Heart left ventricle (tissue), 16 donors: ENCODE data around the gene IGF1R. TPM values are rescaled to one million over a fixed set of nuclear protein-coding genes. Genes with fewer than 3 reads are reported as not detected.

Source experiments
- ATAC-seq, 4 donors: fragments of 200-7000 bp; cut with Tn5 transposase; one replicate each; pipeline ENCODE4 v1.9.1; 2020 to 2022; ENCODE audit warnings: moderate library complexity in 4 of 4, mild to moderate bottlenecking in 3 of 4, moderate number of reproducible peaks in 1 of 4
- DNase-seq, 5 donors: peaks; one replicate each; pipeline ENCODE4 v3.0.0-alpha.2; 2020
- H3K27ac ChIP-seq, 12 donors: fragments of 200-600 bp; sonication (generic) in 4 of 12; one replicate each; pipeline versions ENCODE4 v1.5.0 to v1.8.0; 2016 to 2022; ENCODE audit warnings: mild to moderate bottlenecking in 2 of 12
- H3K27me3 ChIP-seq, 9 donors: fragments of 200-600 bp; sonication (generic) in 2 of 9; one replicate each; pipeline versions ENCODE4 v1.5.1 to v1.8.0; 2016 to 2022; ENCODE audit warnings: mild to moderate bottlenecking in 3 of 9
- H3K36me3 ChIP-seq, 9 donors: fragments of 200-600 bp; sonication (generic) in 2 of 9; one replicate each; pipeline versions ENCODE4 v1.5.0 to v1.8.0; 2018 to 2022; ENCODE audit warnings: mild to moderate bottlenecking in 2 of 9
- H3K4me1 ChIP-seq, 12 donors: fragments of 200-600 bp; sonication (generic) in 4 of 12; one replicate each; pipeline versions ENCODE4 v1.5.0 to v1.8.0; 2016 to 2022; ENCODE audit warnings: mild to moderate bottlenecking in 3 of 12
- H3K4me3 ChIP-seq, 12 donors: fragments of 200-600 bp; sonication (generic) in 4 of 12; one replicate each; pipeline versions ENCODE4 v1.5.0 to v1.8.0; 2017 to 2022; ENCODE audit warnings: mild to moderate bottlenecking in 9 of 12, moderate library complexity in 4 of 12
- H3K9me3 ChIP-seq, 12 donors: fragments of 200-600 bp; sonication (generic) in 4 of 12; one replicate each; pipeline versions ENCODE4 v1.5.0 to v1.8.0; 2016 to 2022; ENCODE audit warnings: mild to moderate bottlenecking in 1 of 12
- CTCF ChIP-seq, 12 donors: fragments of 200-600 bp; sonication (generic) in 4 of 12; IDR thresholded peaks; one replicate each; pipeline versions ENCODE4 v1.5.0 to v1.8.0; 2018 to 2022; ENCODE audit warnings: antibody characterized with exemption in 12 of 12, mild to moderate bottlenecking in 5 of 12
- POLR2A ChIP-seq, 2 donors: fragments of 450-650 bp; IDR thresholded peaks; one replicate each; pipeline ENCODE4 v1.6.1; 2017; ENCODE audit warnings: antibody characterized with exemption in 2 of 2, mild to moderate bottlenecking in 2 of 2, moderate library complexity in 2 of 2
- WGBS, 4 donors: extraction: QIAGEN DNeasy Blood & Tissue Kit in 2 of 4; methylation state at CpG; one replicate each; pipeline versions ENCODE4 v1.1.5 to v1.1.7; 2013 to 2018; 5-methylcytosine and 5-hydroxymethylcytosine counted together
- intact Hi-C, 10 donors: fragments of 100-400 bp; cut with DNase I; formaldehyde crosslinking; loops; one replicate each; pipeline versions ENCODE4 v1.11.1 to v1.14.2; 2022
- polyA plus RNA-seq, 2 donors: library from polyadenylated mRNA; stranded (reverse); fragments of 200-250 nt; gene quantifications; one replicate each; pipeline ENCODE4 v1.2.3, GENCODE V29; 2013
- total RNA-seq, 9 donors: library from RNA; depleted of rRNA in 2 of 9; stranded (reverse); fragments of >200 nt in 2 of 9; fragmentation: NEBNext Ultra II Directional in 3 of 9; extraction: Animal tissue kit (Norgen Biotek cat#: 25700) in 3 of 9; gene quantifications; one replicate each; pipeline versions ENCODE4 v1.1.0 to v1.2.4, GENCODE V29; 2016 to 2023
- donor health status: ischemic (EF 13 %, LVEDD 7.1; RV severe dilation, severe dysfunction).
- donor health status: healthy with polysubstance abuse.
- donor health status: DM: no; HTN: yes; CAD: no.
- donor health status: DM: no; HTN: no; CAD: no.
- donor health status: ischemic (EF 25% LVEDD 6.9; RV normal size, moderate dysfunction).
- donor health status: ischemic (EF 25% LVEDD 5.7; RV mildly dilated, moderate dysfunction).
- donor health status: healthy.
- donor health status: DM: yes; HTN: yes; CAD: no.
- donor health status: ischemic (EF 35%, LVEDD 5.7; RV mildly dilated, moderate dysfunction).
- donor health status: nonischemic (EF 11% LVEDD 7.7; RV severe dilation, severe dysfunction).
- donor health status: DM: yes; HTN: yes; CAD: no.
- donor health status: PGD.
- donor health status: ischemic (EF 29% LVEDD 5.4; RV normal size, mild dysfunction).
- donor health status: nonischemic (EF 23%, LVEDD 6.1; RV moderate dilation, normal function).

The IGF1R gene
- total and polyA plus RNA-seq, 11 donors, result 7.4 to 93.1 (median 40.5) TPM

- no peaks in the 10 kb centered on the region for H3K27me3 ChIP-seq
- intact Hi-C loops, result no loop called here
- H3K9me3 ChIP-seq, result peaks cover 0 to 16% (median 0%) of the 10 kb centered on the region in 12 donors
- no peak overlapping the region for H3K27ac ChIP-seq
- ATAC-seq (no peak), DNase-seq (no peak)
- 91 to 97% (median 93%) methylated on average over 6 of the region's 6 CpGs for WGBS, 4 donors
- no peaks in the 10 kb centered on the region for H3K36me3 ChIP-seq
- TF ChIP-seq POLR2A (IDR thresholded peaks at IDR 0.05) (no peak), CTCF (IDR thresholded peaks at IDR 0.05) (no peak)
- no peaks in the 10 kb centered on the region for H3K4me1 ChIP-seq
- no peak overlapping the region for H3K4me3 ChIP-seq
Measured at GRCh38 chr15:98996624-98997023, 348.3 kb downstream of the IGF1R start.

- no peak for DNase-seq
- 83 to 92% (median 90%) methylated on average over 3 of the region's 3 CpGs for WGBS, 4 donors
- no peaks in the 10 kb centered on the region for H3K4me1 ChIP-seq
- no peak for ATAC-seq
- H3K4me3 ChIP-seq, result no peak overlapping the region
- no peaks in the 10 kb centered on the region for H3K27me3 ChIP-seq
- H3K36me3 ChIP-seq, result no peaks in the 10 kb centered on the region
- no peak overlapping the region for H3K27ac ChIP-seq
- intact Hi-C loops, result no loop called here
- TF ChIP-seq POLR2A (IDR thresholded peaks at IDR 0.05), result no peak
- TF ChIP-seq CTCF (IDR thresholded peaks at IDR 0.05), result no peak
- H3K9me3 ChIP-seq, result peaks cover 0 to 16% (median 0%) of the 10 kb centered on the region in 12 donors
Measured at GRCh38 chr15:98997312-98997711, 349.0 kb downstream of the IGF1R start.

GRCh38 chr15:98997755-98998154 is 349.4 kb downstream of the IGF1R start:
- ATAC-seq (no peak), DNase-seq (no peak)
- no peak for TF ChIP-seq CTCF (IDR thresholded peaks at IDR 0.05)
- TF ChIP-seq POLR2A (IDR thresholded peaks at IDR 0.05), result no peak
- 82 to 91% (median 89%) methylated on average over 9 of the region's 9 CpGs for WGBS, 4 donors
- Histone ChIP-seq H3K4me3 (no peak overlapping the region), H3K27me3 (no peaks in the 10 kb centered on the region), H3K36me3 (no peaks in the 10 kb centered on the region), H3K4me1 (no peaks in the 10 kb centered on the region), H3K27ac (no peak overlapping the region), H3K9me3 (peaks cover 0 to 16% (median 0%) of the 10 kb centered on the region in 12 donors)
- intact Hi-C loops, result no loop called here

- intact Hi-C loops, result no loop called here
- Histone ChIP-seq H3K27me3 (no peaks in the 10 kb centered on the region), H3K4me3 (no peak overlapping the region), H3K36me3 (no peaks in the 10 kb centered on the region), H3K4me1 (no peaks in the 10 kb centered on the region), H3K27ac (no peak overlapping the region), H3K9me3 (peaks cover 0 to 16% (median 0%) of the 10 kb centered on the region in 12 donors)
- ATAC-seq (no peak), DNase-seq (no peak)
- TF ChIP-seq CTCF (IDR thresholded peaks at IDR 0.05) (no peak), POLR2A (IDR thresholded peaks at IDR 0.05) (no peak)
- 88 to 96% (median 93%) methylated on average over 3 of the region's 3 CpGs for WGBS, 4 donors
Measured at GRCh38 chr15:98998279-98998678, 349.9 kb downstream of the IGF1R start.
